CD8-positive, alpha-beta memory T cell (primary cell): ENCODE data around the gene LRRC8C. TPM values are rescaled to one million over a fixed set of nuclear protein-coding genes. Genes with fewer than 3 reads are reported as not detected.

Source experiments
- CTCF ChIA-PET: fragments of 350-600 bp; sonication (Branson Sonifier 250); formaldehyde crosslinking; loops from one replicate; lab custom pipeline; 2021; ENCODE audit warnings: antibody characterized with exemption; lab: Charles Lee
- POLR2A ChIA-PET: fragments of 350-600 bp; sonication (Branson Sonifier 250); formaldehyde crosslinking; loops from one replicate; lab custom pipeline; 2021; ENCODE audit warnings: antibody characterized with exemption; lab: Charles Lee
- DNase-seq, 5 donors: peaks; one replicate each; pipeline versions ENCODE4 v3.0.0 to v3.0.0-alpha.2; 2020 to 2022; ENCODE audit warnings: mixed read lengths in 1 of 5
- H3K27ac ChIP-seq: one replicate; pipeline ENCODE4 v1.7.0; 2013; ENCODE audit warnings: low read depth, mild to moderate bottlenecking, low read length, moderate library complexity
- H3K27me3 ChIP-seq: 2 replicates; pipeline ENCODE4 v1.7.0; 2013; ENCODE audit warnings: low read length, mild to moderate bottlenecking; ENCODE audit not compliant: insufficient read depth, poor library complexity, severe bottlenecking
- H3K36me3 ChIP-seq: 2 replicates; pipeline ENCODE4 v1.7.0; 2013; ENCODE audit warnings: mild to moderate bottlenecking, low read length, moderate library complexity; ENCODE audit not compliant: insufficient read depth
- H3K4me1 ChIP-seq: 2 replicates; pipeline ENCODE4 v1.7.0; 2013; ENCODE audit warnings: mild to moderate bottlenecking, low read length, moderate library complexity; ENCODE audit not compliant: insufficient read depth
- H3K4me3 ChIP-seq: 2 replicates; pipeline ENCODE4 v1.7.0; 2013; ENCODE audit warnings: mild to moderate bottlenecking, low read length
- H3K9me3 ChIP-seq: 2 replicates; pipeline ENCODE4 v1.7.0; 2013; ENCODE audit warnings: mild to moderate bottlenecking, low read length
- H3K27ac Mint-ChIP-seq, 8 donors: one replicate each; pipeline ENCODE4 v1.8.0; 2020 to 2021; ENCODE audit warnings: mixed read lengths in 8 of 8, mild to moderate bottlenecking in 6 of 8, inconsistent platforms in 3 of 8, moderate library complexity in 3 of 8
- H3K27me3 Mint-ChIP-seq, 2 donors: one replicate each; pipeline ENCODE4 v1.8.0; 2020 to 2021; ENCODE audit warnings: mixed read lengths in 2 of 2, mild to moderate bottlenecking in 1 of 2, moderate library complexity in 1 of 2
- H3K36me3 Mint-ChIP-seq, 3 donors: one replicate each; pipeline ENCODE4 v1.8.0; 2020 to 2021; ENCODE audit warnings: mixed read lengths in 3 of 3, inconsistent platforms in 1 of 3, mild to moderate bottlenecking in 1 of 3
- H3K4me1 Mint-ChIP-seq, 3 donors: one replicate each; pipeline ENCODE4 v1.8.0; 2020 to 2021; ENCODE audit warnings: mixed read lengths in 3 of 3, inconsistent platforms in 1 of 3, mild to moderate bottlenecking in 1 of 3
- H3K4me3 Mint-ChIP-seq, 7 donors: one replicate each; pipeline ENCODE4 v1.8.0; 2020 to 2021; ENCODE audit warnings: mixed read lengths in 7 of 7, mild to moderate bottlenecking in 6 of 7, moderate library complexity in 4 of 7, inconsistent platforms in 2 of 7
- H3K9me3 Mint-ChIP-seq, 5 donors: one replicate each; pipeline ENCODE4 v1.8.0; 2020 to 2022; ENCODE audit warnings: mixed read lengths in 5 of 5, mild to moderate bottlenecking in 3 of 5, moderate library complexity in 2 of 5, inconsistent platforms in 1 of 5
- polyA plus RNA-seq: library from polyadenylated mRNA; unstranded; fragments of 300-500 nt; fragmentation: Illumina TruSeq; gene quantifications from one replicate; pipeline ENCODE4 v1.2.3, GENCODE V29; 2021
- total RNA-seq, 2 experiments: library from RNA; stranded (reverse); gene quantifications; one replicate each; pipeline ENCODE4 v1.2.3, GENCODE V29; 2021

LRRC8C gene
- total and polyA plus RNA-seq, 3 experiments from 2014 or later, result 19.7 to 63.5 (median 61.4) TPM

GRCh38 chr1:89739844-89740216 is 106.9 kb downstream of the LRRC8C start:
- POLR2A ChIA-PET, result interaction anchor here (0.6 to 1.3 kb wide), 4 partner anchors 18 to 82 kb away, joined by 3 to 4 read pairs (median 3); no protein-coding TSS in a partner anchor

DNA sequence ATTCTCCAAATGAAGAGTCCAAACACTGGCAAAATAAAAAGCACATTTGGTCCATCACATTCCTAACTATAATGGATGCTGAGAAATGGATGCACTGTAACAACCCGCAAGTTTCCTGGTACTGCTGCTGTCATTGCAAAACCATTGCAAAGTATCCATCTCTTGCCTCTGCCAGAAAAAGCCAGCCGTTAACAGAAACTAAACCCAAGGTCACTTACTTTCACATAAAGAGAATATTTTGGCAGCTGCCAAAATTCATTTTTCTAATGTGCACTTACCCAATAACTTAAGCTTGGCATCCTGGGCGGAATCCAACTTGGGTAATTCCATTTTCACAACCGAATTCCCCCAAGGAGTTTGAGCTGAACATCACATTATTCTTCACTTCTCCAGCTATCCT is 110.9 kb downstream of the LRRC8C start:
- H3K36me3 ChIP-seq, result no peaks in the 10 kb centered on the region
- Mint-ChIP-seq H3K27me3 (no peaks in the 10 kb centered on the region), H3K4me1 (peaks cover 52 to 69% (median 63%) of the 10 kb centered on the region in 3 donors), H3K9me3 (peaks cover 0 to 7% (median 2%) of the 10 kb centered on the region in 5 donors), H3K4me3 (no peak overlapping the region), H3K36me3 (peaks cover 1 to 22% (median 3%) of the 10 kb centered on the region in 3 donors), H3K27ac (peak overlapping the region in 1 of 8 donors; percentile 19)
- peaks cover 30% of the 10 kb centered on the region for H3K4me1 ChIP-seq
- H3K9me3 ChIP-seq, result no peaks in the 10 kb centered on the region
- DNase-seq, result no peak
- CTCF ChIA-PET, result interaction anchor here (1.5 kb wide), 1 partner anchor 261 kb away, joined by 4 read pairs; no protein-coding TSS in a partner anchor
- H3K27me3 ChIP-seq, result no peaks in the 10 kb centered on the region
- H3K27ac ChIP-seq, result no peak overlapping the region
- no peak overlapping the region for H3K4me3 ChIP-seq
- POLR2A ChIA-PET, result no interaction called here

More at GRCh38 chr1:89739844-89740216, 106.9 kb downstream of the LRRC8C start:
- H3K4me1 ChIP-seq, result peaks cover 30% of the 10 kb centered on the region
- Mint-ChIP-seq H3K27ac (peak overlapping the region; percentile 66 to 98 (median 89)), H3K4me3 (peak overlapping the region in 6 of 7 donors; percentile 6 to 63 (median 56)), H3K27me3 (no peaks in the 10 kb centered on the region), H3K4me1 (peaks cover 46 to 62% (median 62%) of the 10 kb centered on the region in 3 donors), H3K36me3 (peaks cover 0 to 10% (median 1%) of the 10 kb centered on the region in 3 donors), H3K9me3 (peaks cover 0 to 1% (median 0%) of the 10 kb centered on the region in 5 donors)
- peak overlapping the region; percentile 11 for H3K4me3 ChIP-seq
- H3K27ac ChIP-seq, result peak overlapping the region; percentile 33
- DNase-seq, result peak in 1 of 5 donors; percentile 68
- CTCF ChIA-PET, result interaction anchor here (1.4 to 2.7 kb wide), 3 partner anchors 13 to 23 kb away, joined by 3 to 7 read pairs (median 6); no protein-coding TSS in a partner anchor
- H3K9me3 ChIP-seq, result no peaks in the 10 kb centered on the region
- no peaks in the 10 kb centered on the region for H3K36me3 ChIP-seq
- no peaks in the 10 kb centered on the region for H3K27me3 ChIP-seq

DNA sequence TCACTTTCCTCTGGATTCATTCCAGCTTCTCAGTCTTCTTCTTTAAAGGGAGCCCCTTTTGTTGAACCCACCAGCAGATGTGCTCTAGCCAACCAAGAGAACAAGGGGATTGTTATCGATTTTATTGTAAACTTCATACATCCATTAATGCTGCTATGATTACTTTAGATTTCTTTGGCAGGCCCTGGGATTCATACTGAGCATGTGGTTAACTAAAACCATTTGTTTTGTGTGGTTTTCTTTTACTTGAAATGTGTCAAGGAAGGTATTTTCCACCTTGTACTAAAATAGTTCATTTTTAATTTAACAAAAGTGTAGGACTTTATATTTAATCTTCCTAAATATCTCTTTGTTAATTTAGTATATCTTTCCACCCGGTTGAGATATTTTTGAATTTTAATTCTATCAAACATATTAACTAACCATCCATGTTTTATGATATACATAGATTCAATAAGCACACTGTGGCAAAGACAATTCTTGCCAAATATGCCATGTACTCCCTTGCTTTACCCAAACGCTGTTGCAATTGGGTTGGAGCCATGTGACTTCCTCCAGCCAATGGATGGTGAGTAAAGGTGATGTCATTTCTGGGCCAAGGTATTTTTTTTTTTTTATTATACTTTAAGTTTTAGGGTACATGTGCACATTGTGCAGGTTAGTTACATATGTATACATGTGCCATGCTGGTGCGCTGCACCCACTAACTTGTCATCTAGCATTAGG is 113.7 kb downstream of the LRRC8C start:
- H3K36me3 Mint-ChIP-seq, result peaks cover 1 to 12% (median 3%) of the 10 kb centered on the region in 3 donors
- Histone ChIP-seq H3K27me3 (no peaks in the 10 kb centered on the region), H3K36me3 (no peaks in the 10 kb centered on the region), H3K4me3 (no peak overlapping the region), H3K27ac (no peak overlapping the region), H3K9me3 (no peaks in the 10 kb centered on the region), H3K4me1 (peaks cover 4% of the 10 kb centered on the region)
- peak overlapping the region in 2 of 8 donors; percentile 51 to 61 for H3K27ac Mint-ChIP-seq
- ChIA-PET CTCF (no interaction called here), POLR2A (no interaction called here)
- no peak for DNase-seq
- peaks cover 26 to 42% (median 36%) of the 10 kb centered on the region in 3 donors for H3K4me1 Mint-ChIP-seq
- H3K27me3 Mint-ChIP-seq, result no peaks in the 10 kb centered on the region
- no peak overlapping the region for H3K4me3 Mint-ChIP-seq
- H3K9me3 Mint-ChIP-seq, result peaks cover 0 to 7% (median 2%) of the 10 kb centered on the region in 5 donors

DNA sequence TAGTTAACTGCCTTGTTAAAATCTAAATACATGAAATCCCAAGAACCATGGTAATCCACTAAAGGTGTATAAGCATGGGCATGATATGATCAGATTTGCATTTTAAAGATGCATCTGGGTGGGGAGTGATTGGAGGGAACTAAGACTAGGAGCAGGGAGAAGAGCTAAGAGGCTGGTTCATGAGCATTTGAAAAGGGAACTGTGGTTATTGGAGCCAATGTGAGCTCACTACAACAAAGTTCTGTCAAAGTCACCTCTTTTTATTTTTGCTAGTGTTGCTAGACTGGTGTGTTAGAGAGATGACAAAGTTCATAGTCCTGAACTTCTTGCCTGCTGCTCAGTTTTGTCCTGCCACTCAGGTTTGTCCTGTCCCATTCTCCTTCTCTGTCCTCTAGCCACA is 120.8 kb downstream of the LRRC8C start:
- Mint-ChIP-seq H3K9me3 (peaks cover 0 to 3% (median 2%) of the 10 kb centered on the region in 5 donors), H3K27me3 (no peaks in the 10 kb centered on the region), H3K27ac (peak overlapping the region; percentile 64 to 96 (median 87)), H3K36me3 (peaks cover 0 to 2% (median 0%) of the 10 kb centered on the region in 3 donors), H3K4me3 (peak overlapping the region in 5 of 7 donors; percentile 19 to 72 (median 49)), H3K4me1 (peaks cover 57 to 60% (median 60%) of the 10 kb centered on the region in 3 donors)
- Histone ChIP-seq H3K4me3 (no peak overlapping the region), H3K36me3 (no peaks in the 10 kb centered on the region), H3K27me3 (no peaks in the 10 kb centered on the region), H3K27ac (no peak overlapping the region), H3K9me3 (no peaks in the 10 kb centered on the region), H3K4me1 (peaks cover 57% of the 10 kb centered on the region)
- ChIA-PET POLR2A (interaction anchor here (0.8 kb wide), 1 partner anchor 145 kb away, joined by 3 read pairs; no protein-coding TSS in a partner anchor), CTCF (interaction anchor here (1.2 kb wide), 1 partner anchor 9 kb away, joined by 5 read pairs; no protein-coding TSS in a partner anchor)
- DNase-seq, result no peak

GRCh38 chr1:89754518-89754917 is 121.6 kb downstream of the LRRC8C start:
- Histone ChIP-seq H3K27ac (no peak overlapping the region), H3K4me3 (no peak overlapping the region), H3K36me3 (no peaks in the 10 kb centered on the region), H3K27me3 (no peaks in the 10 kb centered on the region), H3K4me1 (peaks cover 65% of the 10 kb centered on the region), H3K9me3 (no peaks in the 10 kb centered on the region)
- Mint-ChIP-seq H3K4me1 (peaks cover 64 to 68% (median 67%) of the 10 kb centered on the region in 3 donors), H3K36me3 (peaks cover 0 to 2% (median 0%) of the 10 kb centered on the region in 3 donors), H3K4me3 (peak overlapping the region in 3 of 7 donors; percentile 19 to 44 (median 27)), H3K27me3 (no peaks in the 10 kb centered on the region), H3K27ac (peak overlapping the region; percentile 11 to 96 (median 88)), H3K9me3 (peaks cover 0 to 3% (median 2%) of the 10 kb centered on the region in 5 donors)
- DNase-seq, result no peak
- CTCF ChIA-PET, result interaction anchor here (1.6 kb wide), 1 partner anchor 35 kb away, joined by 3 read pairs; no protein-coding TSS in a partner anchor
- POLR2A ChIA-PET, result no interaction called here

DNA sequence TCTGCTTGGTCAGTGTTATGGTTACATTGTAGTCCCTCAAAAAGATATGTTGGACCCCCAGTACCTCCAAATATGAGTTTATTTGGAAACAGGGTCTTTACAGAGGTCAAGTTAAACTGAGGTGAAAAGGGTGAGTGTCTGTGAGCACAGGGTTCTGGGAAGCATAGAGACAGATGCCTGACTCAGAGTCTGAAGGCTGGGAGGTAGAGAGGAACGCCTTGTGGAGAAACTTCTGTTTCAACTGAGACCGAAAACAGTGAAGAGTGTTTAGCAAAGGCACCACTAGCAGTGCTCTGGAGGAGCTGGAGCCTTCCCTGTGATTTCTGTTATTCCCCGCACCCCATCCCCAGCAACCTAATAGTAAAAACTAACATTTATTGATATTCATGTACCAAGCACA is 122.7 kb downstream of the LRRC8C start:
- H3K27me3 Mint-ChIP-seq, result no peaks in the 10 kb centered on the region
- H3K27ac Mint-ChIP-seq, result peak overlapping the region; percentile 11 to 96 (median 82)
- Histone ChIP-seq H3K4me3 (no peak overlapping the region), H3K36me3 (no peaks in the 10 kb centered on the region), H3K27me3 (no peaks in the 10 kb centered on the region), H3K4me1 (peaks cover 73% of the 10 kb centered on the region), H3K27ac (no peak overlapping the region), H3K9me3 (no peaks in the 10 kb centered on the region)
- ChIA-PET CTCF (interaction anchor here (0.7 to 2.8 kb wide), 3 partner anchors 15 to 124 kb away, joined by 3 to 13 read pairs (median 3); partner anchors contain the start of gene LRRC8C), POLR2A (no interaction called here)
- no peak overlapping the region for H3K4me3 Mint-ChIP-seq
- peaks cover 73 to 79% (median 78%) of the 10 kb centered on the region in 3 donors for H3K4me1 Mint-ChIP-seq
- H3K36me3 Mint-ChIP-seq, result peaks cover 0 to 2% (median 0%) of the 10 kb centered on the region in 3 donors
- DNase-seq, result no peak
- peaks cover 0 to 3% (median 2%) of the 10 kb centered on the region in 5 donors for H3K9me3 Mint-ChIP-seq

- H3K4me1 ChIP-seq, result peaks cover 81% of the 10 kb centered on the region
- peaks cover 0 to 3% (median 2%) of the 10 kb centered on the region in 5 donors for H3K9me3 Mint-ChIP-seq
- no peaks in the 10 kb centered on the region for H3K27me3 ChIP-seq
- H3K27ac ChIP-seq, result no peak overlapping the region
- ChIA-PET POLR2A (interaction anchor here (0.6 to 1.4 kb wide), 8 partner anchors 36 to 149 kb away, joined by 3 to 7 read pairs (median 4); partner anchors contain the start of gene LRRC8C), CTCF (interaction anchor here (0.7 to 2.9 kb wide), 7 partner anchors 17 to 176 kb away, joined by 3 to 13 read pairs (median 3); partner anchors contain the start of gene LRRC8C)
- H3K27ac Mint-ChIP-seq, result peak overlapping the region; percentile 76 to 99 (median 91)
- H3K27me3 Mint-ChIP-seq, result no peaks in the 10 kb centered on the region
- H3K4me3 ChIP-seq, result peak overlapping the region; percentile 12
- H3K4me3 Mint-ChIP-seq, result peak overlapping the region; percentile 42 to 83 (median 79)
- no peaks in the 10 kb centered on the region for H3K9me3 ChIP-seq
- H3K4me1 Mint-ChIP-seq, result peaks cover 82 to 90% (median 89%) of the 10 kb centered on the region in 3 donors
- peak in 3 of 5 donors; percentile 31 to 59 (median 50) for DNase-seq
- H3K36me3 ChIP-seq, result no peaks in the 10 kb centered on the region
- H3K36me3 Mint-ChIP-seq, result peaks cover 0 to 2% (median 0%) of the 10 kb centered on the region in 3 donors
Measured at GRCh38 chr1:89757532-89757931, 124.6 kb downstream of the LRRC8C start.
